Liver (tissue), 9 donors: ENCODE data around the gene TSHZ3. TPM values are rescaled to one million over a fixed set of nuclear protein-coding genes. Genes with fewer than 3 reads are reported as not detected.
A peak's percentile ranks its signal among the peaks of the same experiment; 100 is the strongest.

Experiments used
- DNase-seq: peaks from one replicate; pipeline ENCODE4 v3.0.0-alpha.2; 2017; ENCODE audit warnings: low spot score
- H3K27ac ChIP-seq, 2 donors: one replicate each; pipeline ENCODE4 v1.7.0; 2013; ENCODE audit warnings: inconsistent platforms in 2 of 2, low read length in 2 of 2, control low read depth in 1 of 2, low read depth in 1 of 2, mild to moderate bottlenecking in 1 of 2
- H3K27me3 ChIP-seq, 4 donors: one replicate each; pipeline versions ENCODE4 v1.6.1 to v1.7.0; 2013; ENCODE audit warnings: low read length in 3 of 4, inconsistent platforms in 1 of 4, mild to moderate bottlenecking in 1 of 4, moderate library complexity in 1 of 4; ENCODE audit not compliant: control insufficient read depth in 4 of 4, insufficient read depth in 4 of 4
- H3K36me3 ChIP-seq, 4 donors: one replicate each; pipeline versions ENCODE4 v1.6.1 to v1.7.0; 2013; ENCODE audit warnings: low read length in 3 of 4, mild to moderate bottlenecking in 3 of 4, low read depth in 1 of 4, moderate library complexity in 1 of 4; ENCODE audit not compliant: control insufficient read depth in 4 of 4, insufficient read depth in 3 of 4
- H3K4me1 ChIP-seq, 4 donors: one replicate each; pipeline versions ENCODE4 v1.6.1 to v1.7.0; 2013; ENCODE audit warnings: low read length in 3 of 4, mild to moderate bottlenecking in 3 of 4, moderate library complexity in 1 of 4; ENCODE audit not compliant: control insufficient read depth in 4 of 4, insufficient read depth in 4 of 4
- H3K4me3 ChIP-seq, 3 donors: one replicate each; pipeline versions ENCODE4 v1.6.1 to v1.7.0; 2013; ENCODE audit warnings: low read length in 3 of 3, control low read depth in 1 of 3, low read depth in 1 of 3, mild to moderate bottlenecking in 1 of 3
- H3K9ac ChIP-seq, 2 donors: one replicate each; pipeline ENCODE4 v1.7.0; 2013; ENCODE audit warnings: low read length in 2 of 2, mild to moderate bottlenecking in 2 of 2, moderate library complexity in 2 of 2, control low read depth in 1 of 2, low read depth in 1 of 2
- H3K9me3 ChIP-seq, 4 donors: one replicate each; pipeline versions ENCODE4 v1.6.1 to v1.7.0; 2013; ENCODE audit warnings: low read length in 3 of 4; ENCODE audit not compliant: control insufficient read depth in 4 of 4
- EGR1 ChIP-seq, 2 donors: IDR thresholded peaks; 2 replicates each; pipeline ENCODE4 v1.6.1; 2016 to 2018; ENCODE audit warnings: antibody characterized with exemption in 2 of 2, low read depth in 2 of 2
- FOXA1 ChIP-seq: IDR thresholded peaks from 2 replicates; pipeline ENCODE4 v1.6.1; 2016; ENCODE audit warnings: antibody characterized with exemption
- FOXA2 ChIP-seq: IDR thresholded peaks from 2 replicates; pipeline ENCODE4 v1.6.1; 2016; ENCODE audit warnings: antibody characterized with exemption
- GABPA ChIP-seq, 2 donors: IDR thresholded peaks in 1 of 2; conservative IDR thresholded peaks in 1 of 2; 2 replicates each; pipeline ENCODE4 v1.6.1; 2016; ENCODE audit warnings: antibody characterized with exemption in 2 of 2, mild to moderate bottlenecking in 1 of 2, moderate library complexity in 1 of 2
- HNF4A ChIP-seq, 2 donors: conservative IDR thresholded peaks; 2 replicates each; pipeline ENCODE4 v1.6.1; 2016; ENCODE audit warnings: antibody characterized with exemption in 2 of 2, mild to moderate bottlenecking in 2 of 2
- HNF4G ChIP-seq: IDR thresholded peaks from 2 replicates; pipeline ENCODE4 v1.6.1; 2016; ENCODE audit warnings: antibody characterized with exemption
- JUND ChIP-seq, 2 donors: IDR thresholded peaks; 2 replicates each; pipeline ENCODE4 v1.6.1; 2016; ENCODE audit warnings: antibody characterized with exemption in 2 of 2
- NR2F2 ChIP-seq: IDR thresholded peaks from 2 replicates; pipeline ENCODE4 v1.6.1; 2016; ENCODE audit warnings: antibody characterized with exemption
- RAD21 ChIP-seq, 2 donors: IDR thresholded peaks; 2 replicates each; pipeline ENCODE4 v1.6.1; 2016; ENCODE audit warnings: antibody characterized with exemption in 2 of 2, mild to moderate bottlenecking in 2 of 2
- REST ChIP-seq: IDR thresholded peaks from 2 replicates; pipeline ENCODE4 v1.6.1; 2016; ENCODE audit warnings: antibody characterized with exemption, mild to moderate bottlenecking
- RXRA ChIP-seq, 2 donors: IDR thresholded peaks; 2 replicates each; pipeline ENCODE4 v1.6.1; 2017 to 2018; ENCODE audit warnings: antibody characterized with exemption in 2 of 2, mild to moderate bottlenecking in 1 of 2
- SP1 ChIP-seq: IDR thresholded peaks from 2 replicates; pipeline ENCODE4 v1.6.1; 2018; ENCODE audit warnings: antibody characterized with exemption, mild to moderate bottlenecking
- TAF1 ChIP-seq: conservative IDR thresholded peaks from 2 replicates; pipeline ENCODE4 v1.6.1; 2016; ENCODE audit warnings: antibody characterized with exemption, mild to moderate bottlenecking
- YY1 ChIP-seq: IDR thresholded peaks from 2 replicates; pipeline ENCODE4 v1.6.1; 2016; ENCODE audit warnings: antibody characterized with exemption, mild to moderate bottlenecking
- WGBS: extraction: QIAGEN DNeasy Blood & Tissue Kit; methylation state at CpG from one replicate; pipeline ENCODE4 v1.1.7; 2013; 5-methylcytosine and 5-hydroxymethylcytosine counted together
- polyA plus RNA-seq, 2 donors: library from polyadenylated mRNA; stranded (reverse) in 1 of 2; unstranded in 1 of 2; fragments of 200-250 nt in 1 of 2; fragments of >200 nt in 1 of 2; fragmentation: Nextera tagmentation in 1 of 2; extraction: Ambion mirVana in 1 of 2; gene quantifications; one replicate each; pipeline versions ENCODE4 v1.2.1 to v1.2.3, GENCODE V29; 2013 to 2015
- total RNA-seq, 2 donors: library from RNA; depleted of rRNA; stranded (reverse); fragments of >200 nt; gene quantifications; one replicate each; pipeline ENCODE4 v1.2.3, GENCODE V29; 2014
- TF ChIP-seq, protein P1 (sequence below): IDR thresholded peaks from 2 replicates; pipeline ENCODE4 v1.6.1; 2016; ENCODE audit warnings: antibody characterized with exemption
- TF ChIP-seq, protein P2 (sequence below): IDR thresholded peaks from 2 replicates; pipeline ENCODE4 v1.6.1; 2016; ENCODE audit warnings: antibody characterized with exemption
- donor health status: healthy.
- donor health status: healthy.
- donor health status: healthy.
- donor health status: healthy.
- donor health status: healthy.

Gene TSHZ3
- total and polyA plus RNA-seq, 4 donors, result 0.42 to 3.3 (median 0.68) TPM

- TF ChIP-seq SP1 (no peak), HNF4G (no peak), JUND (IDR thresholded peaks at IDR 0.05) (no peak), FOXA1 (no peak)
- TF ChIP-seq, protein P1, sequence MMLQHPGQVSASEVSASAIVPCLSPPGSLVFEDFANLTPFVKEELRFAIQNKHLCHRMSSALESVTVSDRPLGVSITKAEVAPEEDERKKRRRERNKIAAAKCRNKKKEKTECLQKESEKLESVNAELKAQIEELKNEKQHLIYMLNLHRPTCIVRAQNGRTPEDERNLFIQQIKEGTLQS, result no peak
- H3K36me3 ChIP-seq, result no peaks in the 10 kb centered on the region
- 49% methylated on average over 14 of the region's 14 CpGs for WGBS
- H3K27me3 ChIP-seq, result peaks cover 0 to 5% (median 2%) of the 10 kb centered on the region in 4 donors
- H3K27ac ChIP-seq, result no peak overlapping the region
- H3K9ac ChIP-seq, result no peak overlapping the region
- DNase-seq, result no peak
- peaks cover 0 to 3% (median 0%) of the 10 kb centered on the region in 4 donors for H3K4me1 ChIP-seq
- H3K4me3 ChIP-seq, result no peak overlapping the region
- no peaks in the 10 kb centered on the region for H3K9me3 ChIP-seq
Observed at GRCh38 chr19:31340042-31341025, 8.9 kb downstream of the TSHZ3 start.

GRCh38 chr19:31339411-31339810 is 9.8 kb downstream of the TSHZ3 start:
- no peak for TF ChIP-seq TAF1
- no peak for TF ChIP-seq FOXA1
- TF ChIP-seq FOXA2, result no peak
- no peak for TF ChIP-seq NR2F2
- TF ChIP-seq RAD21 (IDR thresholded peaks at IDR 0.05), result no peak
- no peak for TF ChIP-seq HNF4A (conservative IDR thresholded peaks at IDR 0.05)
- no peak for TF ChIP-seq RXRA (IDR thresholded peaks at IDR 0.05)
- no peak for TF ChIP-seq YY1
- TF ChIP-seq EGR1 (IDR thresholded peaks at IDR 0.05; ENCODE audit: low read depth in 2 of 2), result no peak
- no peak for TF ChIP-seq GABPA (IDR thresholded peaks at IDR 0.05 in 1 of 2, conservative IDR thresholded peaks at IDR 0.05 in 1 of 2)
- TF ChIP-seq REST, result no peak
- TF ChIP-seq, protein P2, sequence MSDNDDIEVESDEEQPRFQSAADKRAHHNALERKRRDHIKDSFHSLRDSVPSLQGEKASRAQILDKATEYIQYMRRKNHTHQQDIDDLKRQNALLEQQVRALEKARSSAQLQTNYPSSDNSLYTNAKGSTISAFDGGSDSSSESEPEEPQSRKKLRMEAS, result no peak
- Histone ChIP-seq H3K9me3 (no peaks in the 10 kb centered on the region), H3K27me3 (peaks cover 0 to 7% (median 0%) of the 10 kb centered on the region in 4 donors), H3K4me1 (peaks cover 0 to 3% (median 0%) of the 10 kb centered on the region in 4 donors), H3K36me3 (no peaks in the 10 kb centered on the region), H3K9ac (no peak overlapping the region), H3K4me3 (no peak overlapping the region), H3K27ac (peak overlapping the region; percentile 22 to 26)
- no peak for DNase-seq
- 32% methylated on average over 5 of the region's 5 CpGs for WGBS
